ENCODE data around the gene TCTN2. TPM values are rescaled to one million over a fixed set of nuclear protein-coding genes. Genes with fewer than 3 reads are reported as not detected.

Gene TCTN2
- polyA plus RNA-seq, 1 donor from 2014 or later, result 14.3 TPM

DNA sequence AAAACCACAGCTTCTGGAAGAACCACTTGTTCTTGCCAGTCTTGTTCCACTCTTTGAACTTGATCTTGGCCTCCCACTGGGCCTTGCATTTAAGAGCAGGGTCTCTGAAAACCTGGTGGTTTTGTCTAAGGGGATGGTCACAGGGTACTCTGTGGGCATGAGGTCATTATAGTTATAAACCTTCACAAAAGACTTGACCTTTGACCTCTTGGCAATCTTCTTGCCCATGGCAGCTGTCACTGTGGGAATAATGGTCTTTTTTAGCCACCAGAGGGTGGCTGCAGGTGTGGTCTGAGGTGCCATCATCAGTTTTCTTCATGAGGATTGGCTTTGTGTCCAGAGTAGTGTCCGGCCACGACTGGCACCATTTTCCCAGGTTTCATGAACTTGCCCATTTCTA lies 50.3 kb downstream of the TCTN2 start:
- Histone ChIP-seq H4K20me1 (ENCODE audit: insufficient read depth) (no peaks in the 10 kb centered on the region), H2AFZ (ENCODE audit: low read depth, low read length) (no peak overlapping the region)
- TF ChIP-seq RAD21 (conservative IDR thresholded peaks at IDR 0.05) (no peak), MXI1 (conservative IDR thresholded peaks at IDR 0.05; ENCODE audit: poor library complexity, severe bottlenecking) (no peak), TAF1 (IDR thresholded peaks at IDR 0.05; ENCODE audit: low read depth) (no peak), SMC3 (conservative IDR thresholded peaks at IDR 0.05; ENCODE audit: poor library complexity) (no peak), POLR2AphosphoS5 (IDR thresholded peaks at IDR 0.05) (no peak), EP300 (conservative IDR thresholded peaks at IDR 0.05; ENCODE audit: poor library complexity, severe bottlenecking) (no peak), EZH2 (IDR thresholded peaks at IDR 0.05; ENCODE audit: borderline replicate concordance, insufficient read depth, low read length, poor library complexity, severe bottlenecking) (no peak)
- TF ChIP-seq, protein P1, sequence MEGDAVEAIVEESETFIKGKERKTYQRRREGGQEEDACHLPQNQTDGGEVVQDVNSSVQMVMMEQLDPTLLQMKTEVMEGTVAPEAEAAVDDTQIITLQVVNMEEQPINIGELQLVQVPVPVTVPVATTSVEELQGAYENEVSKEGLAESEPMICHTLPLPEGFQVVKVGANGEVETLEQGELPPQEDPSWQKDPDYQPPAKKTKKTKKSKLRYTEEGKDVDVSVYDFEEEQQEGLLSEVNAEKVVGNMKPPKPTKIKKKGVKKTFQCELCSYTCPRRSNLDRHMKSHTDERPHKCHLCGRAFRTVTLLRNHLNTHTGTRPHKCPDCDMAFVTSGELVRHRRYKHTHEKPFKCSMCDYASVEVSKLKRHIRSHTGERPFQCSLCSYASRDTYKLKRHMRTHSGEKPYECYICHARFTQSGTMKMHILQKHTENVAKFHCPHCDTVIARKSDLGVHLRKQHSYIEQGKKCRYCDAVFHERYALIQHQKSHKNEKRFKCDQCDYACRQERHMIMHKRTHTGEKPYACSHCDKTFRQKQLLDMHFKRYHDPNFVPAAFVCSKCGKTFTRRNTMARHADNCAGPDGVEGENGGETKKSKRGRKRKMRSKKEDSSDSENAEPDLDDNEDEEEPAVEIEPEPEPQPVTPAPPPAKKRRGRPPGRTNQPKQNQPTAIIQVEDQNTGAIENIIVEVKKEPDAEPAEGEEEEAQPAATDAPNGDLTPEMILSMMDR (IDR thresholded peaks at IDR 0.05; ENCODE audit: poor library complexity, severe bottlenecking), result no peak
- TF ChIP-seq, protein P2, sequence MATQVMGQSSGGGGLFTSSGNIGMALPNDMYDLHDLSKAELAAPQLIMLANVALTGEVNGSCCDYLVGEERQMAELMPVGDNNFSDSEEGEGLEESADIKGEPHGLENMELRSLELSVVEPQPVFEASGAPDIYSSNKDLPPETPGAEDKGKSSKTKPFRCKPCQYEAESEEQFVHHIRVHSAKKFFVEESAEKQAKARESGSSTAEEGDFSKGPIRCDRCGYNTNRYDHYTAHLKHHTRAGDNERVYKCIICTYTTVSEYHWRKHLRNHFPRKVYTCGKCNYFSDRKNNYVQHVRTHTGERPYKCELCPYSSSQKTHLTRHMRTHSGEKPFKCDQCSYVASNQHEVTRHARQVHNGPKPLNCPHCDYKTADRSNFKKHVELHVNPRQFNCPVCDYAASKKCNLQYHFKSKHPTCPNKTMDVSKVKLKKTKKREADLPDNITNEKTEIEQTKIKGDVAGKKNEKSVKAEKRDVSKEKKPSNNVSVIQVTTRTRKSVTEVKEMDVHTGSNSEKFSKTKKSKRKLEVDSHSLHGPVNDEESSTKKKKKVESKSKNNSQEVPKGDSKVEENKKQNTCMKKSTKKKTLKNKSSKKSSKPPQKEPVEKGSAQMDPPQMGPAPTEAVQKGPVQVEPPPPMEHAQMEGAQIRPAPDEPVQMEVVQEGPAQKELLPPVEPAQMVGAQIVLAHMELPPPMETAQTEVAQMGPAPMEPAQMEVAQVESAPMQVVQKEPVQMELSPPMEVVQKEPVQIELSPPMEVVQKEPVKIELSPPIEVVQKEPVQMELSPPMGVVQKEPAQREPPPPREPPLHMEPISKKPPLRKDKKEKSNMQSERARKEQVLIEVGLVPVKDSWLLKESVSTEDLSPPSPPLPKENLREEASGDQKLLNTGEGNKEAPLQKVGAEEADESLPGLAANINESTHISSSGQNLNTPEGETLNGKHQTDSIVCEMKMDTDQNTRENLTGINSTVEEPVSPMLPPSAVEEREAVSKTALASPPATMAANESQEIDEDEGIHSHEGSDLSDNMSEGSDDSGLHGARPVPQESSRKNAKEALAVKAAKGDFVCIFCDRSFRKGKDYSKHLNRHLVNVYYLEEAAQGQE (IDR thresholded peaks at IDR 0.05; ENCODE audit: borderline replicate concordance), result no peak

DNA sequence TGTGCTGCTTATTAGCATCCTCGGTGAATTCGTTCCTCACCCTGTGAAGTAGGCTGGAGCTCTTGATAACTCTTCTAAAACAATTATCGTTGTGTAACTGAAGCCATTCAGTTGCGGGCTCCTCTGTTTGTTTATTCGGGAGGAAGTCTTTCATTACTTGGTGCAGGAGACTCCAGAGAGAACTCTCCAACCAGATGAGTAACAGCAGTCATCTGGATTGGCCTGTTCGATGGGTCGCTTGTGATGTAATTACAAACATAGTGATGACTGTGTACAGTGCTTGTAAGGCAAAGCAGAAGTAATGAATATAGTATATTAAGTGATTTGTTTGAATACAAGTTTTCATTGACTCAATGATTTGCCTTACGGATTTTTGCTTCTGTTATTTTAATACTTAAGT lies 52.1 kb downstream of the TCTN2 start:
- Histone ChIP-seq H3K4me3 (ENCODE audit: low read length) (no peak overlapping the region), H3K9ac (ENCODE audit: low read length) (no peak overlapping the region), H2AFZ (ENCODE audit: low read depth, low read length) (no peak overlapping the region), H3K4me2 (ENCODE audit: low read length) (no peak overlapping the region), H3K79me2 (replicated peaks; ENCODE audit: insufficient read depth, low read length) (no peaks in the 10 kb centered on the region), H4K20me1 (ENCODE audit: insufficient read depth) (no peaks in the 10 kb centered on the region), H3K36me3 (ENCODE audit: insufficient read depth, low read length) (no peaks in the 10 kb centered on the region), H3F3A (ENCODE audit: insufficient read depth, low read length, poor library complexity, severe bottlenecking) (no peaks in the 10 kb centered on the region), H3K9me2 (ENCODE audit: insufficient read depth, low read length) (no peaks in the 10 kb centered on the region), H3K27me3 (ENCODE audit: insufficient read depth, low read depth, low read length) (no peaks in the 10 kb centered on the region), H3K27ac (ENCODE audit: low read length) (no peak overlapping the region), H3K9me3 (ENCODE audit: low read length) (no peaks in the 10 kb centered on the region)
- TF ChIP-seq EP300 (conservative IDR thresholded peaks at IDR 0.05; ENCODE audit: poor library complexity, severe bottlenecking) (no peak), EZH2 (IDR thresholded peaks at IDR 0.05; ENCODE audit: borderline replicate concordance, insufficient read depth, low read length, poor library complexity, severe bottlenecking) (no peak), POLR2AphosphoS5 (IDR thresholded peaks at IDR 0.05) (no peak), MXI1 (conservative IDR thresholded peaks at IDR 0.05; ENCODE audit: poor library complexity, severe bottlenecking) (no peak), TAF1 (IDR thresholded peaks at IDR 0.05; ENCODE audit: low read depth) (no peak), SMC3 (conservative IDR thresholded peaks at IDR 0.05; ENCODE audit: poor library complexity) (no peak), RAD21 (conservative IDR thresholded peaks at IDR 0.05) (no peak)
- TF ChIP-seq, protein P1 (IDR thresholded peaks at IDR 0.05; ENCODE audit: poor library complexity, severe bottlenecking), result no peak
- TF ChIP-seq, protein P2 (IDR thresholded peaks at IDR 0.05; ENCODE audit: borderline replicate concordance), result no peak

More for the DNA sequence above, 50.3 kb downstream of the TCTN2 start:
- no peak overlapping the region for H3K4me3 ChIP-seq (ENCODE audit: low read length)
- H3K27ac ChIP-seq (ENCODE audit: low read length), result no peak overlapping the region
- H3K36me3 ChIP-seq (ENCODE audit: insufficient read depth, low read length), result no peaks in the 10 kb centered on the region
- no peaks in the 10 kb centered on the region for H3F3A ChIP-seq (ENCODE audit: insufficient read depth, low read length, poor library complexity, severe bottlenecking)
- no peaks in the 10 kb centered on the region for H3K27me3 ChIP-seq (ENCODE audit: insufficient read depth, low read depth, low read length)
- H3K9ac ChIP-seq (ENCODE audit: low read length), result no peak overlapping the region
- peaks cover under 1% of the 10 kb centered on the region for H3K79me2 ChIP-seq (replicated peaks; ENCODE audit: insufficient read depth, low read length)
- H3K9me2 ChIP-seq (ENCODE audit: insufficient read depth, low read length), result no peaks in the 10 kb centered on the region
- H3K4me2 ChIP-seq (ENCODE audit: low read length), result no peak overlapping the region
- no peaks in the 10 kb centered on the region for H3K9me3 ChIP-seq (ENCODE audit: low read length)
